Nasal cavity respiratory epithelium epithelial cell of viscerocranial mucosa (primary cell): Measurements from ENCODE around the gene LRRC8C. TPM values are rescaled to one million over a fixed set of nuclear protein-coding genes. Genes with fewer than 3 reads are reported as not detected.

Experiments
- total RNA-seq: library from RNA; depleted of rRNA; stranded (reverse); fragments of >200 nt; gene quantifications from 2 replicates; pipeline ENCODE4 v1.2.3, GENCODE V29; 2014

The LRRC8C gene
- 4.8 and 14.6 TPM in 2 replicates for total RNA-seq

DNA sequence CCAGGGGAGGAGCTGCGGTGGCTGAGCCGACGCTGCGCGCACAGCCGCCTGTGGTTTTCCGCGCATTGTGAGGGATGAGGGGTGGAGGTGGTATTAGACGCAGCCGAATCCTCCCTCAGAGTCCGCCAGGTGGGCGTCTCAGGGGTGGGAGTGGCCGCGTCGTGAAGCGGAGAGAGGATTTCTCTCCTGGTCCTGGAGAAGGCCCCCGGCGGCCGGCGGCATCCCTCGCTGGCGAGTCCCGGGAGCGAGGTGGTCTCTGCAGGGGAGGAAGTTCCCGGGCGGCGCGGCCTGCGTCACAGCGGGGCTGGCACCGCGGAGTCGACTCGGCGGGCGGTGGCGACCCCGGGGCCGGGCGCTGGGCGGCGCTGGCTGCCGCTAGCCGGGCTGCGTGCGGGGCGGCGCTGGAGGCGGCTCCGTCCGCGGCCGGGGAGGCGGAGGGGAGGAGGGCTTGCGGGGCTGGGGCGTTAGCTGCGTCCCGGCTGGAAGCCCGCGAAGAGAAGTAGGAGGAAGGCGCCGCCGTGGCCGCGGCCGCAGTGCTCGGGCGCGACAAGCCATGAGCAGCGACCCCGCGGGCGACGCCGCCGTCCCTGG, at the start of gene LRRC8C:
LRRC8C (plus strand) TSS at position 464 of the 591 bp plus-strand sequence. CDS start 53,354 bp downstream, outside the sequence.

Other genes starting within 250 kb of the LRRC8C start
- gene LRRC8B, start 108.3 kb upstream of the LRRC8C start, total RNA-seq: 15.7 and 18.1 TPM in 2 replicates
- gene LRRC8D, start 187.9 kb downstream of the LRRC8C start, total RNA-seq: 55.3 and 56.7 TPM in 2 replicates